Measurements from ENCODE around the gene VEGFC. TPM values are rescaled to one million over a fixed set of nuclear protein-coding genes. Genes with fewer than 3 reads are reported as not detected.

Gene VEGFC
- total and polyA plus RNA-seq, 12 donors = 5.4 to 14.4 (median 8.7) TPM

- no peak for ATAC-seq
- no peak overlapping the region for H3K4me3 ChIP-seq
- H3K27ac ChIP-seq = no peak overlapping the region
- WGBS, 2 donors = 84% methylated on average over 3 of the region's 3 CpGs
- no peaks in the 10 kb centered on the region for H3K9me3 ChIP-seq
- H3K36me3 ChIP-seq = no peaks in the 10 kb centered on the region
- intact Hi-C loops (cut with DNase I) = no loop called here
- no peaks in the 10 kb centered on the region for H3K27me3 ChIP-seq
- TF ChIP-seq, protein P1, sequence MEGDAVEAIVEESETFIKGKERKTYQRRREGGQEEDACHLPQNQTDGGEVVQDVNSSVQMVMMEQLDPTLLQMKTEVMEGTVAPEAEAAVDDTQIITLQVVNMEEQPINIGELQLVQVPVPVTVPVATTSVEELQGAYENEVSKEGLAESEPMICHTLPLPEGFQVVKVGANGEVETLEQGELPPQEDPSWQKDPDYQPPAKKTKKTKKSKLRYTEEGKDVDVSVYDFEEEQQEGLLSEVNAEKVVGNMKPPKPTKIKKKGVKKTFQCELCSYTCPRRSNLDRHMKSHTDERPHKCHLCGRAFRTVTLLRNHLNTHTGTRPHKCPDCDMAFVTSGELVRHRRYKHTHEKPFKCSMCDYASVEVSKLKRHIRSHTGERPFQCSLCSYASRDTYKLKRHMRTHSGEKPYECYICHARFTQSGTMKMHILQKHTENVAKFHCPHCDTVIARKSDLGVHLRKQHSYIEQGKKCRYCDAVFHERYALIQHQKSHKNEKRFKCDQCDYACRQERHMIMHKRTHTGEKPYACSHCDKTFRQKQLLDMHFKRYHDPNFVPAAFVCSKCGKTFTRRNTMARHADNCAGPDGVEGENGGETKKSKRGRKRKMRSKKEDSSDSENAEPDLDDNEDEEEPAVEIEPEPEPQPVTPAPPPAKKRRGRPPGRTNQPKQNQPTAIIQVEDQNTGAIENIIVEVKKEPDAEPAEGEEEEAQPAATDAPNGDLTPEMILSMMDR (IDR thresholded peaks at IDR 0.05) = no peak
- H3K4me1 ChIP-seq = peaks cover 0 to 27% (median 12%) of the 10 kb centered on the region in 9 donors
- no peak for DNase-seq
Measured at GRCh38 chr4:176675810-176676209, 116.9 kb downstream of the VEGFC start.

DNA sequence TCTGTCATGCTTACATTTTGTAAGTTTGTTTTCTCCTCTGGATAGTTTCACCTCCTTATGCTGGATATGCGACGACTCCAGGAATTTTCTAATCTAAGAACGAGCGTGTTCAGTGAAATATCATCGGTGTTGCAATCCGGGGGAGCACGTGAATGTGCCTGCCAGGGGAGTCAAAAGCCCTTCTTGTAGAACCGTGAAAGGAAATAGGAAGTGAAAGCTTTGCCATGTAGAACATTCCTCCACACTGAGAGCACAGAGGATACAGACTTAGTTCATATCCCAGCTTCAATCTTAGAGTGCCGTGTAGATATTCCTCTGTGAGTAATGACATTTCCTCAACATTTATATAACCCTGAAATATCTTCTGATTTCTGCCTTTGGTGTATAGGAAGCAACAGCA lies 121.2 kb downstream of the VEGFC start:
- H3K27me3 ChIP-seq = no peaks in the 10 kb centered on the region
- H3K27ac ChIP-seq = peak overlapping the region in 3 of 10 donors; percentile 19 to 56 (median 46)
- WGBS, 2 donors = 23 to 35% methylated on average over 9 of the region's 9 CpGs
- H3K4me3 ChIP-seq = peak overlapping the region in 1 of 10 donors; percentile 11
- H3K4me1 ChIP-seq = peaks cover 0 to 17% (median 0%) of the 10 kb centered on the region in 9 donors
- ATAC-seq (peak in 7 of 8 donors; percentile 26 to 95 (median 72)), DNase-seq (peak in 1 of 2 donors; percentile 13)
- intact Hi-C loops (cut with DNase I) = no loop called here
- TF ChIP-seq, protein P1 (IDR thresholded peaks at IDR 0.05) = no peak
- no peaks in the 10 kb centered on the region for H3K9me3 ChIP-seq
- no peaks in the 10 kb centered on the region for H3K36me3 ChIP-seq

DNA sequence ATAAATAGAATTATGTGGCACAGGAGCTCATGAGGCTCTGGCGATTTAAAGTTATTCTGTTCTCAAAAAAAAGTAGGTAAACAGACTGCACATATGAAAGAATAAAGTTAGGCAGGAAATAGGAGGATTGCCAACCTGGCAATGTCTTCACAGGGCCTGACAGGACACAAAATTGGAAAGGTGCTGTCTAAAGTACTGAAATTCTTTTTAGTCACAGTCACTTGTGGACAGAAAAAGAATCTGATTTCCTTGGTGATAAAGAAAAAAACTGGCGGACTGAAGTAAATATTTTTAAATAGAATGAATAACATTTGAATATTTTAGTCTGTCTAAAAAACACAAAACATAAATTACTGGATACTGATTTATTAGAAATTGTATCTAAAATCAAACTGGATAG lies 124.4 kb downstream of the VEGFC start:
- H3K36me3 ChIP-seq = no peaks in the 10 kb centered on the region
- H3K9me3 ChIP-seq = no peaks in the 10 kb centered on the region
- intact Hi-C loops (cut with DNase I) = no loop called here
- TF ChIP-seq, protein P1 (IDR thresholded peaks at IDR 0.05) = no peak
- no peaks in the 10 kb centered on the region for H3K27me3 ChIP-seq
- 19 to 22% methylated on average over 2 of the region's 2 CpGs for WGBS, 2 donors
- no peak for ATAC-seq
- H3K27ac ChIP-seq = no peak overlapping the region
- no peak overlapping the region for H3K4me3 ChIP-seq
- peaks cover 0 to 12% (median 0%) of the 10 kb centered on the region in 9 donors for H3K4me1 ChIP-seq
- DNase-seq = no peak

- 67 to 73% methylated on average over 4 of the region's 4 CpGs for WGBS, 2 donors
- peak in 2 of 8 donors; percentile 30 to 62 for ATAC-seq
- DNase-seq = no peak
Measured at GRCh38 chr4:176664964-176665363, 127.8 kb downstream of the VEGFC start.

More at GRCh38 chr4:176664964-176665363, 127.8 kb downstream of the VEGFC start:
- Histone ChIP-seq H3K4me1 (peaks cover 0 to 12% (median 0%) of the 10 kb centered on the region in 9 donors), H3K4me3 (no peak overlapping the region), H3K27me3 (no peaks in the 10 kb centered on the region), H3K9me3 (no peaks in the 10 kb centered on the region), H3K36me3 (no peaks in the 10 kb centered on the region), H3K27ac (no peak overlapping the region)
- intact Hi-C loops (cut with DNase I) = no loop called here
- TF ChIP-seq, protein P1 (IDR thresholded peaks at IDR 0.05) = no peak
